ENCODE results near the gene EIF4G3.

GRCh38 chr1:21027805-21028204 is 148.9 kb downstream of the EIF4G3 start:
- no peak for TF ChIP-seq CTCF (IDR thresholded peaks at IDR 0.05; ENCODE audit: low read depth, low read length, poor library complexity, severe bottlenecking)
- TF ChIP-seq EZH2phosphoT487 (IDR thresholded peaks at IDR 0.05; ENCODE audit: borderline replicate concordance, low read length): no peak
